ENCODE results near the gene PDE4C. TPM values are rescaled to one million over a fixed set of nuclear protein-coding genes. Genes with fewer than 3 reads are reported as not detected.

The PDE4C gene
- total RNA-seq = 0.12 and 0.16 TPM in 2 replicates

GRCh38 chr19:18225702-18226468 is at the start of gene PDE4C:
TSS of gene PDE4C (minus strand) at chr19:18226438. CDS start at chr19:18226415, 23 bp downstream.

DNA sequence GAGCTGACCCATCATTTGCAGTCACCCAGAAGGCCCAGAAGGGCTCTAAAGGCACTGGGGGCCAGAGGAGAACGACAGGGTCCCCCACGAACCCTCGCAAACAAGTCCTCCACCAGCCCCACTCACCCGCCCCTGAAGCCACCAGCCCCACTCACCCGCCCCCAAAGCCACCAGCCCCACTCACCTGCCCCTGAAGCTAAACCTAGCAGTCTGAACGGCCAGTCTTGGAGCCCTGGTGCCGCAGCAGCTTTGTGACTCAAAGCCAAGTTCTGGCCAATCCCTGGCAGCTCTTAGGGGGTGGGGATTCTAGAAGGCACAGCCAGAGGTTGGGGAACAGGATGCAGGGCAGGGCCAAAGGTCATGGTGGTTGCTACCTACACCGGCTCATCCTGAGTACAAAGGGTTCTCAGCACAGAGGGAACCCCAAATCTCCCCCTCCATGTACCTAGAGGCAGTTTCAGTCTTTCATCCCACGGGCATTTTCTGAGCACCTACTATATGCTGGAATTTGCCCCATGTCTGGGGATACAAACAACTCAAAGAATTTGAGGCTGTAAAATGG is 48.1 kb upstream of the PDE4C start, which contains the start of gene IQCN:
IQCN (minus strand) TSS at position 234 of the 562 bp plus-strand sequence. CDS start 4,974 bp downstream, outside the sequence.

GRCh38 chr19:18203863-18204393 is 22.3 kb downstream of the PDE4C start, which contains the start of gene RAB3A:
TSS of gene RAB3A (minus strand) at chr19:18204042. CDS start at chr19:18202740, 1,302 bp downstream.

DNA sequence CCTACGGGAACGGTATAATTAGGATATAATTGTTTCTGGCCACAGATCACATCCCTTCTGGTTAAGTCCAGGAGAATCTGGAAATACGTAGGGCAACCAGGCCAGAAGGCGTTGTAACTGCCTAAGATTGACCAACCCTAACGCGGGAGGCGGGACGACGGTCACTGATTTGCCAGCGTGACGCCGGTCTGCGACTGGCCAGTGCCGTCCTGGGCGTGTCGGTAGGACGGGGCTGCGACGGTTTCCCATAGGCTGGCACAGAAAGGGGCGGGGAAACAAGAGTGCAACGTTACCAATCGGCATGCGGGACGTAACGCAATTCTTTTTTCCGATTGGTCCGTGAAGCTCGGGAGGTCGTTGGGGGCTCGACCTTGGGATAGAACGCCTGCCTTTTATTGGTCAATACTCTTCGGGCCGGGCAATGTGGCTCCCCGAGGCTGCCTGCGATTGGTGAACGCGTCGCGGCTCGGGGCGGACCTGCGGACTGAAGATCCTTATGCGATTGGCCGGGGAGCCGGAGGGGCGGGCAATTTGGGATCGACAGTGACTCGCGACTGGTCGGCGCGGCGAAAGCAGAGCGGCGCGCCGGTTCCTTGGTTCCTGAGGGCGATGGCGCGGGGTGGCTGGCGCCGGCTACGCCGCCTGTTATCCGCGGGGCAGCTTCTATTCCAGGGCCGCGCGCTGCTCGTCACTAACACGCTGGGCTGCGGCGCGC is 33.4 kb downstream of the PDE4C start, which contains the start of gene MPV17L2:
MPV17L2 (plus strand) TSS at position 546 of the 715 bp plus-strand sequence; CDS start at position 610, 64 bp downstream.

Other genes starting within 250 kb of the PDE4C start
- gene ARRDC2, start 218.3 kb downstream of the PDE4C start, total RNA-seq = 11.0 and 12.3 TPM in 2 replicates
- gene IL12RB1, start 139.5 kb downstream of the PDE4C start, total RNA-seq = 1.6 and 1.8 TPM in 2 replicates
- 3.2 and 3.6 TPM in 2 replicates for gene MAST3, start 128.7 kb downstream of the PDE4C start, total RNA-seq
- gene PIK3R2, start 73.3 kb downstream of the PDE4C start, total RNA-seq = 43.5 and 45.8 TPM in 2 replicates
- gene IFI30, start 52.6 kb downstream of the PDE4C start, total RNA-seq = 25.2 and 33.3 TPM in 2 replicates
- gene MPV17L2, start 33.2 kb downstream of the PDE4C start, total RNA-seq = 9.7 TPM in 2 replicates
- 0.73 and 1.6 TPM in 2 replicates for gene RAB3A, start 22.4 kb downstream of the PDE4C start, total RNA-seq
- 3.6 and 4.1 TPM in 2 replicates for gene IQCN, start 48.0 kb upstream of the PDE4C start, total RNA-seq
- 135 and 138 TPM in 2 replicates for gene JUND, start 55.2 kb upstream of the PDE4C start, total RNA-seq
- 66.2 and 72.9 TPM in 2 replicates for gene LSM4, start 96.6 kb upstream of the PDE4C start, total RNA-seq
- 31.0 and 34.2 TPM in 2 replicates for gene PGPEP1, start 114.2 kb upstream of the PDE4C start, total RNA-seq
- 4.5 and 4.9 TPM in 2 replicates for gene GDF15, start 159.7 kb upstream of the PDE4C start, total RNA-seq
- not detected in 2 replicates for gene LRRC25, start 171.2 kb upstream of the PDE4C start, total RNA-seq
- 96.4 and 97.5 TPM in 2 replicates for gene SSBP4, start 193.0 kb upstream of the PDE4C start, total RNA-seq
- 13.7 and 15.1 TPM in 2 replicates for gene ISYNA1, start 211.7 kb upstream of the PDE4C start, total RNA-seq